ENCODE data around the gene RTL9.
"Not testable (repeated sequence)": the region's sequence is repeated elsewhere in the genome, so short reads cannot be mapped to it uniquely, and the experiment has no call there.

RTL9 gene

DNA sequence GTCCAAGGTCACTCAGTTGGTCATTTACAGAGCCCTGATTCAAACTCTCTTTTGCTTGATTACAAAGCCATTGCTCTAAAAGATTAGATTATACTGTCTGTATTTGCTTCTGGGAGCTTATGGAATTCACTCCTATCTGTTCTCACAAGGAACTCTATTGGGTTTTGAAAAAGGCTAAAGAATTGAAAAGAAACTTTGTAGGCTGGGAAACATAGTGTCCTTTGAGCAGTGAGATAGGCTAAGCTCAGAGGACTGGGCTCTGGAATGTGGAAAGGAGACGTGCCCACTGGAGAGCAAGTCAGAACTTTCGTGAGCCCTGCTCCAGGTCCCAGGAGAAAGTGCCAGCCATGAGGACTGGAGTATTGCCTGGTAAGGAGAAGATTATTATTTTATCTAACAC lies at the start of gene RTL9:
Gene RTL9, plus strand, starts transcription at position 301 of the 400 bp plus-strand sequence. CDS start 91,770 bp downstream, outside the sequence.
- no peak for DNase-seq (ENCODE audit: low spot score)

DNA sequence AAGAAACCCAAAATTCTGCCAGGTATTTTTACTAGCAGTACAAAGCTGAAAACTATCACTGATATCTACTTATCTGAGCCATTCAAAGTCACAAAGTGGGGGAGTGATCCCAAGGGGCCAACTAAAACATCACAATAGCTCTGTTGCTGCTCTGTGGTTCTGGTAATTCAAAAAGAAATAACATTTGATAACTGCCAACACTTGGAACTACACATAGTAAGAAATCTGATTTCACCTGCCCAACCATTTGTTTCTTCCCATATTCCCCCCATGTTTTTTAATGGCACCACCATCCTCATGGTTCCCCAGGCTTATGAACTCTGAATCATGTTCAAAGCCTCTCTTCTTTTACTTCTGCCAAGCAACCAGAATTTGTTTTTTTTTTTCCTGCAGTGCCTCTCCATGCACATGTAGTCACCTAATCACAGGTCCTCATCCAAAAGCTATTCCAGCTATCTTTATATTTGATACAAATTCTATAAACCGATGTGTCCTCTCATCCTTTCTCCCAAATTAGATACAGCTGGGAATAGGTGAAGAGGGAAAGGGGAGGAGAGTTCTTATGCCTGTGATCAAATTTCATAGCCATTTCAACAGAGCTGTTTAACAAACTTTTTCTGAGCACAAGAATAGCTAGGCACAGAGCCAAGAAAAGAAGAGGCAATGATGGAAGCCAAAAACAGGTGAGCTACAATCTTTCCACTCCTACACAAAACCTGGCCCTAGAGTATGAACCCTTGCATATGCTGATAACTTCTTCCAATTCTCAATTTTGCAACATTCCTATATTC lies 48.5 kb upstream of the RTL9 start:
- no peak for DNase-seq (ENCODE audit: low spot score)

DNA sequence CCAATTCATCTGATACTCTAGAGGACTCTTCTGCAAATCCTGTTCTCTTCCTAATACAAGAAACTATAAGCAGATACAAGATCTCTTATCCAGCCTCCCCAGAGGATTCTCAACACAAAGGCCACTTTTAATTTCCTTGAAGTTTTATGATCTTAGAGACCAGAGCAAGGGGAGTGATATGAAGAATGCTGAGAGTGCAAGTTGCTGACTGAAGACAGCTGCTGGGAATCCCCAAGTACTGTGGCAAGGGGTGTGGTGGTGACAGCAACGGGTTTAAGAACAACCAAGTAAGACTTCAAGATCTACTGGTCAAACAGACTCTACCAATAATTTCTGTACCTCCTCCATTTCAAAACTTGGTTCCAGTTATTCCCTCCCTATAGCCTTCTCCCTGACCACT lies 47.8 kb upstream of the RTL9 start:
- DNase-seq (ENCODE audit: low spot score), result no peak

DNA sequence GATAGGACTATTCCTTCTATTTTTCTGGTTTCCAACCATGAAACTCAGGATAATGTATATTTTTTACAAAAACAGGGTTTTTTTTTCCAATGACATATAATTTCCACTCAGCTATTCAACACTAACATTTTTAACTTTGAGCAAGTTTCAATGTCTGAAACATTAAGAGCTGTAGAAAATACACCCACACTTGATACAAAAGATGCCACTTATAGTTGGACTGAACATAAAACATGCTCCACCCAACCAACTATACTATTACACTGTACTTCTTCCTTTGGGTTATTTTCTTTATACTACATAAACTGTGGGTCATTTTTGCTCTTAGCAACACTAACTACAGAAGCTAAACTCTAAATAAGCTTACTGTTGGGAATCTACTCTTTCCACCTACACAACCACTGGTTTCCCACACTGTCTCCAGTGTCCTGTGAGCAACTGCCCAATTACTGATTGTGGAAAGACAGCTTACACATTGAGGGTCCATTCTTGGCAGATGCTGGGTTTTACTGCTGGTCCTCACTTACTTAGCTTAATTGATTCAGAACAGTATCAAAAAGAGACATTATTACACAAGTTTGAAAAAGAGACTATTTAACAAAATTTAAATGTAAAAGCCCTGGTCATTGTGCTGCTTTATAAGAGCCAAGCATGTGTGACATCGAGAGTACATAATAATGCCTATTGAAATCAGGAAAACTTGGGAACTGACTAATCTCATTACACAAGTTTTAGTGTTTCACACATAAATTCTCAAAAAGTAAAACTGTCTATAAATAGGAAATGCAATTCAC lies 47.0 kb upstream of the RTL9 start:
- DNase-seq (ENCODE audit: low spot score), result no peak

DNA sequence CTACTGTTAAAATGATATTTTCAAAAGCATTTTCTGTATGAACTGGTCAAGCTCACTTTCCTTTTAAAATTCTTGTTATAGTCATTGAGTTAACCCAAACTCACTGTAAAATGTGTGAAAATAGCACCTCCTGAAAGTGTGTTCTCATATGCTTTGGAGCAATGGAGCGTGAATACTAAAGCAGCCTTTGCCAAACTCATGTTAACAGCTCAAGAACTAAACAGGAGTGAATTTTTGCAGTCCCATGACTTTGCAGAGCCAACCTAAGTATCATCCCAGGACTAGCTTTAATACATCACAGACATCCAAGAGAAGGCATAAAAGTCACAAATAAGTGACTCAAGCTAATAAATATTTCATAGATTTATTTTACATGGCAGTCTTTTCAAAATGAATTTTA lies 43.1 kb upstream of the RTL9 start:
- no peak for DNase-seq (ENCODE audit: low spot score)

DNA sequence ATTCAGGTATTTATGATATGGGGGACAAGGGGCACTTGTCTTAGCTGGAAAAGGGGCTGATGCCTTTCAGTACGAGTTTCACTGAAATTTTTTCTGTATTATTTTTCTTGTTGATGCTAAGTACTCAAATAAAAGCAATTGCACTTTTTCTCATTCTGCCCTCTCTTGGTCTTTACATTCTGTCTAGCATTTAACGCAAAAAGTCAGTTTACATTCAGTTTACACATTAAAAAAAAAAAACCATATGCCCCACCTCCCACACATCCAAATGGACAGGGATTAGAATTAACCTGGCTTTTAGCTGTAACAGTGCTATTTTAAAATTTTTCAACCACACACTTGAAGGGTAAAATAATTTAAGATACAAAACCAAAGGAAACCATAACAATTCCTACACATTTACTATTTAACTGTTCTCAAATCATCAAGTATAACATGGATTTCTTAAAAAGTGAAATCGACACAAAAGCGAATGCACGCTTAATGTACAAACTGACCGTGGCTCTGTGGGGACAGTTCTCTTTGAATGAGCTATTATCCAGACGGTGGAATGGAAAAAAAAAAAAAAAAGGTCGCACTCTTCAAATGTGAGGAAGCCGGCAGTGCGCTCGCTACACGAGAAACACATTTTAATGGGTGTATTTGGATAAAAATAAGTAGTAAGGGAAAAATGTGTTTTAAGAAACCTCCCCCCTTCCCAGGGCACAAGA lies 42.1 kb upstream of the RTL9 start:
- no peak for DNase-seq (ENCODE audit: low spot score)

DNA sequence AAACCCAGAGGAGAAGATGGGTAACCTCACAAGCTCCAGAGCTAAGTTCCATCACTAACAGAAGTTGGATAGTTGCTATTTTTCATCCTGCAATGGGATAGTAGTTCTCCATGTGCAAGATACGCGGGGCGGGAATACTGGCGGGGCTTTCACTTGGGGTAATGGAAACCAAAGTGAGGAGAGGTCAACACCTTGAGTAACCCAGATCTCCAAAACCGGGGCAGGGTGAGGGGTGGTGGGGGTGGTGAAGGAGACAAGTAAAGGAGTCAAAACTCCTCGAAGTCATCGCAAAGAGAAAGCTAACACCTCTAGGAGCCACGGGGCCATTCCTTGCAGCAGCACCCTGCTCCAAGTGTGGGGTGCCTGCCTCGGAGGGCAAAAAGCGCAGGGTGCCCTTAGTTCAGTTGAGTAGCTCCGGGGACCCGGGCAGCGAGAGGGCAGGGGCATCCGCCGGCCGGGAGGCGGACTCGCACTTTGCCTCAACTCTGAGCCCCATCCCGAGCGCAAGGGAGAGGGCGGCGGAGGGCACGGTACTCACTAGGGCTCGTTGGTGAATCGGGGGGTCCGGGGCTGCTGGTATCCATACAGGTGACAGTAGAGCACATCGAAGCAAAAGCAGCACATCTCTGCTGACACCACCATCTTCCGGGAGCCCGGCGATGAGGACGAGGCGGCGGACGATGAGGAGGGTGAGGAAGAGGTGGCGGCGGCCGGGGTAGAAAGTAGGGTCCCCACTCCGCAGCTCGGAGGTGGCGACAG lies 41.4 kb upstream of the RTL9 start:
- DNase-seq (ENCODE audit: low spot score), result no peak

DNA sequence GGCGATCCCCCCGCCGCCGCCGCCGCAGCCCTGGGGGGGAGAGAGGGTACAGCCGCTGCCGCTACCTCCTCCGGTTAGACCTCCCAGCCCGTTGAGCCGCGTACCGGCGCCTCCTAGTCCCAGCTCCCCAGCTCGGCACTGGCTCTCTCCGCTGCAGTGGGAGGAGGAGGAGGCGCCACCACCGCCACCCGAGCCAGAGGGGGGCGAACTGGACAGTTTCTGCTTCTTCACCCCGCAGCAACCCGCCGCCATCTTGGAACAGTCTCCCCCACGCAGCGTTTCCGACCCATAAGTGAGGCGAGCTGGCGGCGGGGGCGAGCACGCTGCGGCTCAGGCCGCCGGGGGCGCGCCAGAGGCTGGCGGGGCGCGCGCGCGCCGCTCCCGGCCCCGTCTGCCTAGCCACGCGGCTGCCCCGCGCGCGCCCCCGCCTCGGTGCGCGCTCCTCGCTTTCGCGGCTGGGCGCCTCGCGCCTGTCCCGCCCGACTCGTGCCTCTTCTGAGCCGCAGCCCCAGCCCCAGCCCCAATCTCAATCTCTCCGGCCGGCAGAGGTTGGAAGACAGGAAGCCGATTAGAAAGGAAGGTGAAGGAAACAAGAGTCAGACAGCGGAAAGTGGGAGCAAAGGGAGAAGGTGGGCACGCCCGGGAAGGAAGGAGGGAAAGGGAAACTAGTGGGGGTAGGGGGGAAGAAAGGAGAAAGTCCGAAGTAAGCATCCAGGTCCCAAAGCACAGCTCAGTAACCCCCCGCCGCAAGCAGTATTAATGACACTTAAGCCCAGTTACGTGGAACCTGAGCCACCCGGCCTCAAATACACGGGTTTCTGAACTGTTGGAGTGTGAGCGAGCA lies 40.6 kb upstream of the RTL9 start, which contains the start of gene AMMECR1:
Gene AMMECR1, minus strand, starts transcription at position 266 of the 844 bp plus-strand sequence. Its CDS starts 14 bp downstream, at position 252.
- DNase-seq (ENCODE audit: low spot score), result peak; percentile 75

DNA sequence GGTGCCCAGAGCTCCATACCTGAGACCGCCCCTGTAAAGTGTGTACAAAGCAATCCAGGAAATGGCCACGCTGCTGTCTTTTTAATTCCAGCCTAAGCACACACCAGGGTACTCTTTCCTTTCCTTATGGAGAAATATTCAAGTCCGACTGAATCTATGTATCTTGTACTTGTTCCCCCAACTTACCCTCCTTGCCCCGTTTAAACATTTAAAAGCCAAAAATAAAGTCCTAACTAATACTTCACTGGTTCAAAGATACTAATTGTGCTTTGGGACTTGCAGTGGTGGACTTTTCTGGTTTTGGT lies 40.0 kb upstream of the RTL9 start:
- no peak for DNase-seq (ENCODE audit: low spot score)

DNA sequence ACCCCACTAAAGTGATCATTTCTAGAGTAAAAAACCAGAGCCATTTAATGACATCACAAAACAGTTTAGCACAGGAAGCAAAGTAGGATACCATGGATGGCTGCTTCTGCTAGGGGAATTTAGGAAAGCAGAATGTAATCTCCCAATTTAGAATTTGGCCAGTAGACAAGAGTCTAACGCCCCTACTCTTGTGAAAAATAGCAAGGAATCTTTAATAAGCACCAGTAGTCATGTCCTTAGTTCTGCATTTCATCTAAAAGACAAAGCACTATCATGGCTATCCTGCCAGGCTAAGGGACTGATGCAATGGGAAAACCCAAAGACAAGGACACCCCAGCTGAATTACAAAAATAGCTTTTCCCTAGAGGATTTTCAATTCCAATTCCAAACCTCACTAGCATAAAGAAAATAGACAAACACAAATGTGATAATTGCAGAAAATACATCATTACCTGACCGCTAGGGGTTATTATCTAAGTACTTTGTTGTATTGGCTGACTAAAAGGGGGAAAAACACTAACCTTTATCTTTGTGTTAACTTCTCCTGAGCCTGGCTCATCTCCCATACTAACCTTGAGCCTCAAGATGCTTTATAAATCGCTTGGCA lies 38.2 kb upstream of the RTL9 start:
- no peak for DNase-seq (ENCODE audit: low spot score)

DNA sequence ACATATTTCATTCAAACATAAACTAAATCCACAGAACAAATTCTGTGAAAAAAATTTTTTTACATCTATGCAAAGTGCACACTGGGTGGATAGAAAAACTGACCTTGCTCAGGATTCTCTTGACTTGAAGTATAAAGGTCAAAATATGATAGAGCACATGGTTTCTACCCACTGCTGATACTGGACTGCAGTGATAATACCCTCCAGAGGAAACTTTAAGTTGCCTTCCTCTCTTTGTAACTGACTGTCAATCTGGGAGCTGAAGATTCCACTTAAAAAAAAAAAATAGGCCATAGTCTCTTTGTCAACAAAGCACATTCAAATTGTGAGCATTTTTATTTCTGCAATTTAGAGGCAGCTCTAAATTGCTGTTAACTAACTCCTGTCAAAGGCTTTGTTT lies 37.6 kb upstream of the RTL9 start:
- DNase-seq (ENCODE audit: low spot score), result no peak

DNA sequence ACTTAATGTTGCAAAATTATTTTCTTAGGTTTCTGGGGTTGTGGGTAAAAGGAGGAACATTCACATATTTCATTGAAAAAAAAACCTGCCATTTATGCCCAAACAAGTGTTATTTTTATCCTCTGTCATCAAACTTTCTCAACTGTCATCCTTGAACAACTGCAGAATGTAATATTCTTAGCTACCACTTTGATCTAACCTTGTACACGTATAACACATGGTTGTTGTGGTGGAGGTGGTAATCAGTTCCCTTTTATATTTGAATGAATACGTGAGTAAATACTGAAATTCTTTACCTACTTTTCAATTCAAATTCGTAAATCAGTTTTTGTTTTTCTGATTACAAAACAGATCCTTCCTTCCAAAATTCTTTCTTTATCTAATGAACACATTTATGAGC lies 37.0 kb upstream of the RTL9 start:
- no peak for DNase-seq (ENCODE audit: low spot score)

DNA sequence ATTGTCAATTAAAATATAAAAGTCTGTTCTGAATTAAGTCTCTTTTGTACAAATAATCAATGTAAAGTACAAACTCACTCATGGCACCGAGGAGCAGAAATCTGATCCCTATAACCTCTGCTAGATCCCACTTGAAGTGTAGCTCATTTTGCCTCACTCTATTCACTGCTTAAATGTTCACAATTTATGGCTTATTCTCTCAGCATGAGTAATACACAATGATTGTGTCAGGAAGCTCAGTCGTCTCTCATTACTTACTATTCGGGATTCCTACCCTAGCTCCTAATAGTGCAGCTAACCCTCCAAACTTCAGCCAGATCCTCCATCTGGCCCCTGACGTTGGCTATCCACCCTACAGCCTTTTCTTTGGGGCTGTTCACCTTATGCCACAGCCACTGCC lies 36.0 kb upstream of the RTL9 start:
- DNase-seq (ENCODE audit: low spot score), result peak; percentile 18

DNA sequence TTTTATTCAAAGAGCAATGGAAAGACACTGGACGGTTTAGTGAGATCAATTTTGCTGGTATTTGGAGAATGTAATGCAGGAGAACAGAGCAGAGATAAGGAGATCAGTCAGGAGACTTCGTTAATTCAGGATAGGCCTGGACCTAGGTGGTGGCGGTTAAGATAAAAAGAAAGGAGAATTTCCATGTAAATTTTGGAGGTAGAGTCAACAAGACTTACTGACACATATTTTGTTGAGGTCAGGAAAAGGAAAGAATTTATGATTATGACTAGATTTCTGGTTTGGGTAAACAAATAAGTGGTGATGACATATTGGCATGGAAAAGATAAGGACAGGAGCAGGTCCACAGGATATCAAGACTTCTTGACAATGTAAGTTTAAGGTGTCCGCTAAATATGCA lies 31.9 kb upstream of the RTL9 start:
- DNase-seq (ENCODE audit: low spot score), result no peak

DNA sequence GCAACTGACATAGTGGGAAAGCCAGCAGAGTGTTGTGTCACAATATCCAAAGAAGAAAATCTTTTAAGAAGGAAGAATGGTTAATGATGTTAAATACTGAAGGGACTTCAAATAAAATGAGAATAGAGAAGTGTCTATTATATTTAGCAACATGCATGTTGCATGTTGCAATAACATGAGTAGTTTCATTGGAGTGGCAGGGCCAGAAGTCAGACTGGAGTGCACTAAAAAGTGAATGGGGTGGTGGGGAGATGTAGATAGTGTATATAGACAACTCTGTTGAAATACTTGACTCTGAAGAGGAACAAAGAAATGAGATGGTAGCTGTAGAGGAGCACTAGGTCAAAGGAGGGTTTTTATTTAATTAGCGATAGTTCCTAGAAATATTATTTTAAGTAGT lies 31.3 kb upstream of the RTL9 start:
- no peak for DNase-seq (ENCODE audit: low spot score)

DNA sequence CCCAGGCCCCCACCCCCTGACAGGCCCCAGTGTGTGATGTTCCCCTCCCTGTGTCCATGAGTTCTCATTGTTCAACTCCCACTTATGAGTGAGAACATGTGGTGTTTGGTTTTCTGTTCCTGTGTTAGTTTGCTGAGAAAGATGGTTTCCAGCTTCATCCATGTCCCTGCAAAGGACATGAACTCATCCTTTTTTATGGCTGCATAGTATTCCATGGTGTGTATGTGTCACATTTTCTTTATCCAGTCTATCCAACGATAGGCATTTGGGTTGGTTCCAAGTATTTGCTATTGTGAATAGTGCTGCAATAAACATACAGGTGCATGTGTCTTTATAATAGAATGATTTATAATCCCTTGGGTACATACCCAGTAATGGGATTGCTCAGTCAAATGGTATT lies 30.0 kb upstream of the RTL9 start:
- not testable (repeated sequence) for DNase-seq (ENCODE audit: low spot score)

DNA sequence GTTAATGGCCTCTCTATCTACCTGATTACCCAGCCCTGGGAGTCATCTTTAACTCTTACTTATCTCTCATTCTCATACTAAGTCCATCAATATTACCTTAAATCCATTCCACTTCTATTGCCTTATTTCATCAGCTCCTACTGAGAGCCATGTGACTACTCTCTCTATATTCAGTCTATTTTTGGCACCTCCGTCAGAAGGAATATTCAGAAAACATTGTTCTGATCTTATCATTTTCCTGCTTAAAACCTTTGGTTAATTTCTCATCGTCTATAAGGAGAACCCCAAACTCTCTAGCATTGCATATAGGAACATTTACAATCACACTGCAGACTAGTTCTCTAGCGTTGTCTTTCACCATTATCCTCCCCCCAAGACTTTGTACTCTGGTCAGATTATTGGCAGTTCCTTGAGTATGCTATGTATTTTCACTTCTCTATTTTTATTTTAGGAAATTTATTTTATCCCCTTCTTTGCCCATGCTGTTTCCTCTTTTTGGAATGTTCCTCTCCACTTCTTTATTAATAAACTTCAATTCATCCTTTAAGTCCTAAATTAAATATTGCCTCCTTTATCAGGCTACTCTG lies 27.1 kb upstream of the RTL9 start:
- DNase-seq (ENCODE audit: low spot score), result no peak

DNA sequence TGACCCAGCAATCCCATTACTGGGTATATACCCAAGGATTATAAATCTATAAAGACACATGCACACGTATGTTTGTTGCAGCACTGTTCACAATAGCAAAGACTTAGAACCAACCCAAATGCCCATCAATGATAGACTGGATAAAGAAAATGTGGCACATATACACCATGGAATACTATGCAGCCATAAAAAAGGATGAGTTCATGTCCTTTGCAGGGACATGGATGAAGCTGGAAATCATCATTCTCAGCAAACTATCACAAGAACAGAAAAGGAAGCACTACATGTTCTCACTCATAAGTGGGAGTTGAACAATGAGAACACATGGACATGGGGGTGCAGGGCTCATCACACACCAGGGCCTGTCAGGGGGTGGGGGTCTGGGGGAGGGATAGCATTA lies 25.2 kb upstream of the RTL9 start:
- DNase-seq (ENCODE audit: low spot score), result not testable (repeated sequence)

DNA sequence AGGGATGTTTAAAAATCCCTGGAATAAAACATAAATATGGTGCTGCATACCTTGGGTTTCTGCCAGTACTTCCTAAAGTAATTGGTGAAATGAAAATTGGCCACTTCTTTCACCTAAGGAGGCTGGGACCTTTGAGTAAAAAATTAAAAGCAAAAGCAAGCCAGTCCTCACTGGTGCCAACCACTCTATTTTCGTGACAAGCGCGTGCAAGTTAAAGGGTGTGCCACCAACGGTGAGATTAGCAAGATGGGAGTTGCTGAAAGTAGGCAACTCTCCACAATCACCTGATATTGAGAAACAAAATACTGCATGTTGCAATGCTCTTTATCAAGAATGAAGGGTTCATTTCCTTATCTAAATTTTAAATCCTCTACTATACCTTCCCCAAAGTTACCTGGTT lies 19.7 kb upstream of the RTL9 start:
- no peak for DNase-seq (ENCODE audit: low spot score)

Measured in AG08395 (cell line).